Stimulated activated CD4-positive, alpha-beta T cell treated with anti-CD3 and anti-CD28 coated beads, Interleukin-2, amount 100 ng/mL, for 48 hours (primary cell): ENCODE data around the gene OPALIN.
"Not testable (repeated sequence)": the region's sequence is repeated elsewhere in the genome, so short reads cannot be mapped to it uniquely, and the experiment has no call there.

Source experiments
- DNase-seq, 2 donors: peaks; one replicate each; pipeline ENCODE4 v3.0.0-alpha.2; 2020

The OPALIN gene

DNA sequence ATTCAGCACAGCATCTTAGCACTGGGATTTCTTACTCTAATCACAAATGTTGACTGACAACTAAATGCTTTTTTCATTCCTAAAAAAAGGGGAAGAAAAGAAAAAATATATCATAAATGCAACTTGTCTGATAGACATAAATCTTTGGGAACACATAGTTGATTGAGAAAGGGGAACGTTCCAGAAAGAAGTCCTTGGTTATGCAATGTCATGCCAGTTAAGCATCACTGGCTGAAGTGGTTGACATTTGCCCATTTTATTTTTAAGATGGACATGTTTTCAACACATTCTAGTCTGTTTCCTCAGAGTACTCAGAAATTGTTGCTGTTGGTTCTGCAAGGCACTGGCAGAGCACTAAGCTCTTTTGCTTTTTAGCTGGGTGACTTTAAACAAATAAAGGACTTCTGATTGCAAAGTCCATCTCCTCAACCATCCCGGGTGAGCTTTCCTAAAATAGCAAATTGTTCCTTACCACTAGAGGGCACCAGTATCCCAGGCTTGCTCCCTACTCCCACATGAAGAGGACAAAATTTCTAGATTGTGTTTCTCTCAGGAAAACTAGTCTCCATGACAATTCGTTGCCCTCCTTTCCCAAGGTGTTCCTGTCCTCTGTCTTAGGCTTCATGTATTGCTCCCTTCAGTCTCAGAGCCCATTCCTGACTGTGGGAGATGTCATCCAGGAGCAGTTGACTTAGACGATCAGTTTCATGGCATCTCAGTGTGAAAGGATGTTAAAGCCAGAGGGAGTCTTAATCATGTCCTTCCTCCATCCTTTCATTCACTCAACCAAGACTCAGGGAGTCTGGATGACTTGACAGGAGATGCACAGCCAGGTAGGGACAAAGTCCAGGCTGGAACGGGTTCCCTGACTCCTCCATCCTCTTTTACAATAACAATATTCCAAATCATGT is 23.9 kb downstream of the OPALIN start:
- DNase-seq, result peak in 1 of 2 donors; percentile 10

DNA sequence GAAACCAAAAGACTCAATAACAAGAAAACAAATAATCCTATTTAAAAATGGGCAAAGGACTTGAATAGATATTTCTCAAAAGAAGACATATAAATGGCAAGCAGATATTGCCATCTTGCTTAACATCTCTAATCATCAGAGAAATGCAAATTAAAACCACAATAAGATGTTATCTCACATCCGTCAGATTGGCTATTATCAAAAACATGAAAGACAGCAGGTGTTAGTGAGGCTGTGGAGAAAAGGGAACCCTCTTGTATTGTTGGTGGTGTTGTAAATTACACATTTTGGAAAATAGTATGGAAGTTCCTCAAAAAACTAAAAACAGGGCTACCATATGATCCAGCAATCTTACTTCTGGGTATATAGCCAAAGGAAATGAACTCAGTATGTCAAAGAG is 25.7 kb downstream of the OPALIN start:
- DNase-seq, result no peak

DNA sequence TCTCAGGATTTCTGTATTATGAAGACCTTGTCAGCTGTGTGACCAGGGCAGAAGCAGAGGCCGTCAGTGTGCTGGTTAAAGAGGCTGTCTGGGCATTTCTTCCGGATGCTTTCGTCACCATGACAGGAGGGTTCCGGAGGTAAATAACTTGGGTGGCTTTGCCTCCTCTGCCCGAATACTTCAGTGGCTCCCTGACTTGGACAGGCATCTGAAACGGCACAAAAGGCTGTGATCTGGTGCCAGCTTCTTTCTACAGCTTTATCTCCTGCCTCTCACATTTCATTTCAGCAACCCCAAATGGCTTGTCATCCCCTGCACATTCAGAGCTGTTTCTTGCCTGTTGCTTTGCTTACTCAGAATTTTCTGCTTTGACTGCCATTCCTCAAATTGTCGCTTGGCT is 31.3 kb downstream of the OPALIN start:
- no peak for DNase-seq

DNA sequence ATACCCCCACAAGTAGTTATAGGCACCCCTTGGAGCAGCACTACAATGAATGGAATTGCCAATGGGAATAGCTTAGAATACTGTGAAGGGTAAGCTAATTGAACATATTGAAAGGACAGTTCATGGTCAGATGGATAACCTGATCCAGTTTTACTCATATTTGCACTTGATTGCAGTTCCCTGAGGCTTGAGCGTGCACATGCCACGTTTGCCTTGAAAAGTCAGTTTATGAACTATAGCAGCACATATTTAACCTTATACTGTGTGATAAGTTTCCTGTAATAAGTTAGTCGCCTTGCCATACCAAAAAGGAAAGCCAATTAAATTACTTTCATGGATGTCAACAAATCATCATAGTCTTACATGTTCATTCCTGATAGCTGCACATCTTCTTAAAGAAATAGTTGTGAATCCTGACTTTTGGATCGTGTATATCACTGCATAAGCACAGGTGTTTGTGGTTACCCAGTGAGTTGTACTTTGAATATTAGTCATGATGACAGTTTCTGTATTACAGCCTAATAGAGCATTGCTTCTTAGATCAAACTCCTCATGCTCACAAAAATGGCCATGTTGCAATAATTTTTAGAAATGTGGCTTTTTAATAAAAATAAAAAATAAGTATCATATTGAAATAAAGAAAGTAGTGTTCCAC is 33.0 kb downstream of the OPALIN start:
- DNase-seq, result no peak

DNA sequence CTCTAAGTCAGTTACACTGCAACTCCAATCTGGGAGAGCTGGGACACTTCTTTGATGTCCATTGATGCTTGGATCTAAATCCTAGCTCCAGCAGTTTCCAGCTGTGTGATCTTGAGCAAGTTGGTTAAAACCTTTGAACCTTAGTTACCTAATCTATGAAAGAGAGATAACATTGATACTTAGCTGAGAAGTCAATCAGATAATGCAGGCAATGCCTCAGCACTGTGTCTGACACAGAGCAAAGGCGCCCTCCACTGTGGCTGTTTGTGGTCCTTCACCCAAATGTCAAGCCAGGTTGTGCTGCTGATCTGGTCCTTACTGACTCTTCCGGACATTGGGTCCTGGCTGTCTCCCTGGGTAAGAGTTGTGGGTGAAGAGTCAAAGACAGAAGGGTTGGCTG is 34.4 kb downstream of the OPALIN start:
- DNase-seq, result no peak

DNA sequence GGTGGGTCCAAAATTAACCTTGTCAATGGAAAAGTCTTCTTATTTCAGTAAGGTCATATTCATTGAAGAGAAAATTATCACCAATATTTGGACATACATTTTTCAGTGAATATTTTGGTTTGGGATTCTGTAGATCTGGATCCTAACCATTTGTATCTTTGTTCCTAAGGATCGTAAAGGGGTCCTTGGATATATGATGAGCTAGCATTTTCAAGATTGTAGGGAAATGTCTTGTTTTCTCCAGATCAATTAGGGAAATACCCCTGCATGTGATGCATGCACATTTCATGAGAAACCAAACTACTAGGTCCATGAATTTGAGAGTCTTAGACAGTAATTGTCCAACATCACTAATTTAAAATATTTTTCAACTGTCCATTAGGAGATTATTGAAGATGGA is 36.5 kb downstream of the OPALIN start:
- DNase-seq, result no peak

DNA sequence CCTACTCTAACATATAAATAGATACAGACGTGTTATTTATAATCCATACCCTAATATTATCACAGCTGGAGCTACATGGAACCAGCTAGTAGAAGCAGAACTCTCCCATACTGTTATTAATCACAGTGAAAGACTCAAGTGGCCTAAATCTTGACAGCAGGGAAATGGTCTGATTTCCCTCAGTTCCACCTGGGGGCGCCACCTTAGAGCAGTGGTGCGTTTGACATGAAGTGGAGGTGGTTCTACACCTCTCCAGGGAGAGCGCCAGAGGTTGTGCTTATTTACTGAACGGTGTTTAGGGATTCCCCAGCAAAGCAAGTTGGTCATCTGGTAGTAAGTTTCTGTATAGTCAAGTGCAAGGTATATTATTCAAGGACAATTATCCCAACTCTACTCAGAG is 37.0 kb downstream of the OPALIN start:
- DNase-seq, result no peak

DNA sequence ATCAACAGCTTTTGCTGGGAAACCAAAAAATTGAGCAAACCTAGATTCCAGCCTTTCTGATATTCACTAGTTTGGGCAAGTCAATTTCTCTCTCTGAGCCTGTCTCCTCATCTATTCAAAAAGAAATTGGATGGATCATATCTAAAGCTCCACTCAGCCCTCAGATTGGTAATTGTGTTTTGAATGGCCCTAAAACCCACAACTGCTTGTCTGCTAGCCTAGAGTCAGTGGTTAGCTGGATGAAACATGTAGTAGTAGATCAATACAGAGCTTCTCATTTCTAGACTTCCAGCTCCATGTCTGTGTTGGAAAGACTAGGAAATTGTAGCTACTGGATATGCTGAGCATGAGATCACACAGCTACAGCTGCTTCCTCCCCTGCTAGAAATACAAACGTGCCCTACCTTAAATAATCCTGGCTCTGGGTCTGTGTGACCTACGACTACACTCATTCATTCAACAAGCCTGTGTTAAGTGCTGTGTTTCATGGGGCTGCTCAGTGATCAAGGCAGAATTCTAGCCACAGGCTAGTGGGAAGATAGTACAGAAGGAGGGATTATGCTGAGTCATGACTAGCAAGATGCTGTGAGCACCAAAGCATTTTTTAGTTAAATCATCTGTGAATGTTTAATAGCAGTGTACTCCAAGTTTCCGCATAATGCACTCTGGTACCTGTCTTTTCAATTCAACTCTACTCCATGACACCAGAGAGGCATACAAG is 38.9 kb downstream of the OPALIN start:
- DNase-seq, result no peak

DNA sequence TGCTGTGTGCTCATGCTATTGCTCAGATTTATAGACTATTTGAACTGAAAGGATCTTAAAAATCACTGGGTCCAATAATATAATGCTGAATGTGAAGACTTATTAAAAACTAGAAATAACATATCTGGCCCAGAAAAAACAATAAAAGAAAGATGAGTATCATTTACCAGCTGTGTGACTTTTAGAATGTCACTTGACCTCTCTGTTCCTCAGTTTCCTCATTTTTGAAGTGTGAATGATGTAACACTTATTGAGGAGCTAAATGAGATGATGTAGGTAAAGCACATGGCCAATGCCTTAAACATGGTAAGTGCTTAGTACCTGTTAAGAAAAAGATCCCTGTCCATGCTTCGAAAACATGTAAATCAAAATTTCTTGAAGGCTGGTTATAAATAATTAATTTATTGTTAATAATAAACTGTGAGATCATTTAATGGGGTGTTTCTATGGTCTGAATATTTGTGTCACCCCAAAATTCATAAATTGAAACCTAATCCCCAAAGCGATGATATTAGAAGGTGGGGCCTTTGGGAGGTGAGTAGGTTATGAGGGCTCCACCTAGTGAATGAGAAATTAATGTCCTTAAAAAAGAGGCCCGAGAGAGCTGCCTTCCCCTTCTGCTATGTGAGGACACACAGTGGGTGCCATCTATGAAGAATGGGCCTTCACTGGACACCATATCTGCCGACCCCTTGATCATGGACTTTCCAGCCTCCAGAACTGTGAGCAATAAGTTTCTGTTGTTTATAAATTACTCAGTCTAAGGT is 41.6 kb downstream of the OPALIN start:
- no peak for DNase-seq

DNA sequence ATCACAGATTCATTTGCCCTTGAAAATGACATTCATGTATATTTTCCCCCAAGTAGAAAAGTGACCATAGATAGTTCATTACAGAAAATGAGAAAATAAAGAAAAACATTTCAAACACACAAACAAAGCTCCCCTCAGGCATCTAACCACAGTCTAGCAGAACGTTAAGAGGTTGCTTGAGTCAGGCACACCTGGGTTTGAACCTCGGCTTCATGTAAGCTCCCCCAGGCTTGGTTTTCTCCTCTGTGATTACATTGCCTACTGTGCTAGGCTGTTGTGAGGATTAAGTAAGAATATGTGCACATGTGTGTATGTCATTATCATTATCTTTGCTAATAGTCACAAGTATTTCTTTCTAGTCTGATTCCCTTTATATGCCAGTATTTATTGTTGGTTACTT is 45.5 kb downstream of the OPALIN start:
- no peak for DNase-seq

DNA sequence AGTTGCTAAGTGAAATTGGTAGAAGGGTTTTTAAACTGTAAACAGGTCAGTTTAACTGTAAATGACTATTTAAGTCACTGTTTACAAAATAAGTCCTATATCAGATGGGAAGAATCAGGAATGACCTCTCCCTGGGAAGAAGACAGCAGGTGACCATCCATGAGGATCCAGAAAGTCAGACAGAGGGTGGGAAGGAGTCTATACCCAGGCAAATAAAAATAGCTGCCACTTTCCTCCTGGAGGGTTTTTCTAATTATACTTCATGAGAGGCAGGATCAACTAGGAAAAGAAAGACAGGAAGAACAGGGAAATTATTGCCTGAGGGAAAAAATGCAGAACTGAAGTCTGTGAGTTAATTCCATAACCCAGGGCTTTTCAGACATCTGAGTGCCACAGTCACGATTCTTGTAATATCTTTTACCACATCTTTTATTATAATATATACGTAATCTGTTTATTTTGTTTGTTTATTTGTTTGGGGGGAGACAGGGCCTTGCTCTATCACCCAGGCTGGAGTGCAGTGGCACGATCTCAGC is 47.6 kb downstream of the OPALIN start:
- no peak for DNase-seq

DNA sequence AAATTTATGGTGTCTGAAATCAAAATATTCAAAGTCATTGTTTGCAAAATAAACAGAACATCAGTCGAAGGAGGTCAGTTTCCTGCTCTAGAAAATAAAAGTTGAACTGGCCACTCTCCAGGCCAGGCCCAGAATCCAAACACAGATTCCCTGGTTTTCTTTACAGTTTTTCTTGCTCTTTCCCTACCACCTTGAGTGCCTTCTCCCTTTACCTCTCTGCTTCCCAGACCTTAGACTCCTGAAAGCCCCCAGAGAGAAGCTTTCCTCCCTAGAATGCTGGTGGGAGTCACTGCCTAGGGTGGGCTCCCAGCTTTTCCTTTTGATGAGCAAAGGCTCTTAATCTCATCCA is 48.5 kb downstream of the OPALIN start:
- no peak for DNase-seq

DNA sequence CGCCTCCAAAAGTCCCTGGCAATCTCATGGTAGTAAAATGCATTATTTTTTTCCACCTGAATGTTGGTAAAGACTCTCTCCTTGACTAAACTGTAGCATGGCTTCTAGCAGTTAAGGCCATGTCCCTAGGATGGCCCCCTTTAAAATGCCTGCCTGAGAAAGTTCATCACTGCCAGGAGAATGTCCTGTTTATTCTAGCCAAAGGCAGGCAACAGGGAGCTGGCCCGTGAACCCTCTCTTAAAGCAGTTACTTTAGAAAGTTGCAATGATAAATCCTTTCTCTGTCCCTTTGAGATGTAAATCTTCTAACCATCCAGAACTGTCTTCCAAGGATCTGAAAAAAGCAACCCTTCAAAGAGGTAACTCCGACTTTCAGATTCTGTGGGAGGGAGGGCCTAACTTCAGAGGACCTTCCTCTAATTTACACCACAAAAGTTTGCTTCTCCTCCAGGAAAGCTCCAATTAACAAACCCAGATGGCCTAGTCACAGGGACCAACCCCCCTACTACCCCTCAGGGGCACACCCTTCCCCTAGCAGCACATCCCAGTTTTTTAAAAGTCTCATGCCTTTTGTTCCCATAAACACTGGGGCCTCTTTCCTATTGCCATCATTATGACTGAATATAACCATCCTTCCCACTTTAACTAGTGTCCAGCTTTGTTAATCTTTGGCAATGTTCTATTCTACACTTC is 49.0 kb downstream of the OPALIN start:
- DNase-seq, result no peak

DNA sequence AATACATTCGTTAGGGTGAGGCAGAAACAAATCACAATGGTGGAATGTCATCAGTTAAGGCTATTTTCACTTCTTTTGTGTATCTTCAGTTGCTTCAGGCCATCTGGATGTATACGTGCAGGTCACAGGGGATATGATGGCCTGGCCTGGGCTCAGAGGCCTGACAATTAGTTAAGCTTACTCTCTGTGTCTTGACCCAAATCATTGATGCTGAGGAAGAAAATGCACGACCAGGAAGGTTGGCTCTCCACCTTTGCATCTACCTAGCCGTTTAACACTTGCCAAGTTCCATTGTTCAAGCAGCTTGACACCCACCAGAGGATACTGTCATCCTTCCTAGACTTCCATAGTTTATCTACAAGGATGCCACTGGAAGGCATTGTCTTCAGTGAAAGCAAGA is 49.9 kb downstream of the OPALIN start:
- DNase-seq, result not testable (repeated sequence)

DNA sequence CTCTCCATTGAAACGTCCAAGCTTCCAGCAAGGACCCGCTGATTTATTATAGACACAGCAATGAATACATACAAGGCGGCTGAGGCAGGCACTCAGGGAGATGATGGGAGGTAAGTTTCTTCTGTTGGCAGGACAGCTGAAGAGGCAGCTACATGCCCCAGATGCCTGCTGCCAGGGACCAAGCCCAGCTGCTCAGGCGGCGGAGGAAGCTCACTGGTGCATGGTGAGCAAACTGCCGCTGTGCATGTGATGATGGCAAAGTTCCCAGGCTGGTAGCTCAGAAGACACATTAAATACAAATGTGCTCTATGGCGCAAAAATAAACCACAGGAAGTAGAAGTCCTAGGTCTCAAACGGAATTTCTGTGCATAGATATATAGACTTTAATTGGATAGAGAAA is 52.3 kb downstream of the OPALIN start:
- DNase-seq, result peak in 1 of 2 donors; percentile 7

DNA sequence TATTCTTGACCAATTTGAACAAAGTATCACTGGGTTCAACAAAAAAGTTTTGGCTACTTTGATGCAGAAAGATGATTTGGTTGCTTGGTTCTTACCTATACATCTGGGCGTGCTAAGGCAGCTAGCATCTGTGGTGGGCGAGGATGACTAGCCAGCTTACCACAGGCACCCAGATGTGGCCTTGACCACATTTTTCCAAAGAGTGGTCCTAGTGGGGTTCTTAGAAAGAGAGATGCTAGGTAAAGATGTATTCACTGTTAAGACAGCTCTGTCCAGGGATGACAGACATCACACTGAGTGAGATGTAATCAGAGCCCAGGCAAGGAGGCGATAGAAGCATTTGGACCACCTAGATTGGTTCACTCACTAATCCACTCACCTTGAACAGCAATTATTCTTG is 53.8 kb downstream of the OPALIN start:
- no peak for DNase-seq

DNA sequence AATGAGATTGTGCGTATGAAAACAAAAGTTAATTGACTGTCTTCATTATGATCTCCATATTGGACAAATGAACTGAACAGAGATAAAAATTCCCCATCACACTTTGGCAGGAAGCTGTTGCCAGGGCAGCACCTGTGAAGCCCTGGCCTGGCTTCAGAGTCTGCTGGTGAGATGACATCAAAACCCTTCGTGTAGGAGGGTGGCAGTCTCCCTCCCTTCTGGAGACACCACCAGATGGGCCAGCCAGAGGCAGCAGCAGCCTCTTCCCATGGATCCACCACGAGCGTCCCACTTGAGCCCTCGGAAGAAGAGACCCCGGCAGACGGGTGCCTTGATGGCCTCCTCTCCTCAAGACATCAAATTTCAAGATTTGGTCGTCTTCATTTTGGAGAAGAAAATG is 54.6 kb downstream of the OPALIN start, which contains the start of gene DNTT:
Gene DNTT, plus strand, starts transcription at position 205 of the 400 bp plus-strand sequence. Its CDS starts 64 bp downstream, at position 269.
- no peak for DNase-seq

DNA sequence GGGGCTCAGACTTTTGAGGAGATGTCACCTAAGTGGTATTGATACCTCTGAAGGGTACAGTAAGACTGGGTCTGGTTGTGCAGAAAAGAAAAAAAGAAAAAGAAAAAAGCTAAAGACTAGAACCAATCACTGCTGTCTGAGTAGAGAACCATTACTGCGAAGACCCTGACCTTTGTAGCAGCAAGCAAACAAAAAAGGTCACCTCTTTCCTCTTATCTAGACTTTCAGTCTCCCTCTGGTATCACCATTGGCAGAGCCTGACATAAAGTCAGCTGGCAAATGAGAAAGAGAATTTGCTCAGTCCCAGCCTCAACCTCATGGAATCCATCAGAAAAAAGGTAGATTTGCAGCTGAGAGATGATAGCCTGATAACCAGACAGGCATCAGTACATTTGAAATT is 57.2 kb downstream of the OPALIN start:
- DNase-seq, result no peak

DNA sequence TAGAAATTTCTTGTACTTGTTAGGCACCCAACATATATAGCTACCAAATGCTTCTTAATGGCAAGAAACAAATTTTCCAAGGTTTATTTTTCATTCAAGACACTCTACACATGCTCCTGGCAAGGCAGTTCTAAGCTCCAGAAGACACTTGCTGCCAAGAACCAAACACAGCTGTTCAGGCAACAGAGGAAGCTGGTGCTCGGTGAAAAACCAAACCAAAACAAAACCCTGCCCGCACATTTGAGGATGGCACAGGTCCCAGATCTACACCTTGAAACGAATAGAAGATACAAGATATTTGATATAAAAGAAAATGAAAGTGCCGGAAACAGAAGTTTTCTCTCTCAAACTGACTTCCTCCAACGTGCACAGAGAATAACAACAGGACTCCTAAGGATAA is 59.4 kb downstream of the OPALIN start:
- DNase-seq, result no peak

DNA sequence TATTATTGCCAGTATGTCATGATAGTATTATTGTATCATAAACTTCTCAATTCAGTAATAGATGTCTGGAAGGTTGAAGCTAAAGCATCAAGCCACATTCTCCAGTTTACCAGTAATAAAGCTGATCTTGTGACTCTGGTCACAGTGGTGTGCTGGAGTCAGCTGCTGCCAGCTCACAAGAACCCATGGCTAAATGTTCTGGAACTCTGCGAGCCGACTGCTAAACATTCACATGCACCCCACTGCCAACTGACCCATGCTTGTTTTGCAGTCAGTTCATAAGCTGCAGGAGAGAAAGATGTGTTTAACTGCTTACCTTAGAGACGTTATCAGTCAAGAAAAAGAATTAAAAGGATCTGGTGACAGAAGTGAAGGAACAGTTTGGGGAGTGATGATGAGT is 60.4 kb downstream of the OPALIN start:
- DNase-seq, result no peak

DNA sequence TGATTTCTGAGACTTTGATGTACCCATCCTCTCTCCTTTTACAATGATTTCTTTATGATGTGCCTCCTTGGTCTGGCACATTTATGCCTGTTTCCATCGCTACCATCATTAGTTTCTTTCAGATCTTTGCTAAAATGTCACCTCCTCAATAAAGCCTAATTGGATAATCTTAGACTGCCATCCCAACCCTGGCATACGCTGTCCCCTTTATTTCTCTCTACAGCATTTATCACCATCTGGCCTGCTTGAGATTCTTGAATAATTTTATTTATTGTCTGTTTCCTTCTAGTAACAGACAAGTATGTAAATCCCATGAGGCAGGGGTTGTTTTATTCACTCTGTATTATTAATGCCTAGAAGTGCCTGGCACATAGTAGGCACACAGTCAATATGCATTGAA is 61.3 kb downstream of the OPALIN start:
- no peak for DNase-seq

DNA sequence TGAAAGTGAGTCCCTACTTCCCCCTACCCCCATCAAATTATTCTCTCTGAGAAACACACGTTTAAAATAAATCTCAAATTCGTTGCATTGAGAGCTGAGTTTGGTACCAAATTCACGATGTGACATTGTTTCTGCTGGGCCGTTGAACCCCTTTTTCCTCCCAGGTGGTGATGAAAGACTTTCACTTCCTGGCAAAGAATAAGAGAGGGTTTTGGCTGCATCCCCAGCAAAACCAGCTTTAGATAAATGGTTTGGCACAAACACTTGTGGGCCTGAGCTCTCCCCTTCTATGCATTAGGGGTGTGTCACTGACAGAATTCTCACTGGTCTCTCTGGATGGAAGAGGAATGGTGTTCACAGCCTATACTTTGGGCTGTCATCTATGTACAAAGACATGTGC is 63.3 kb downstream of the OPALIN start:
- no peak for DNase-seq
